A673 (cell line): ENCODE results near the gene OSBPL8. TPM values are rescaled to one million over a fixed set of nuclear protein-coding genes. Genes with fewer than 3 reads are reported as not detected.

Experiments
- BruUV-seq: library from RNA; stranded (reverse); fragments of 400-500 nt; replicated peaks from 2 replicates; lab custom pipeline; 2021; lab: Mats Ljungman, UMichigan
- CTCF ChIA-PET: fragments of 300-600 bp; sonication (Branson Sonifier 250); formaldehyde crosslinking; loops from one replicate; lab custom pipeline; 2022; ENCODE audit warnings: antibody characterized with exemption; lab: Charles Lee
- POLR2A ChIA-PET: fragments of 300-600 bp; sonication (Branson Sonifier 250); formaldehyde crosslinking; loops from one replicate; lab custom pipeline; 2022; ENCODE audit warnings: antibody characterized with exemption; ENCODE audit not compliant: low non-redundant PET; lab: Charles Lee
- DNase-seq: peaks from one replicate; pipeline ENCODE4 v3.0.0-alpha.2; 2015; ENCODE audit warnings: low spot score
- H3K27ac ChIP-seq: fragments of 200-600 bp; sonication (generic); 2 replicates; pipeline ENCODE4 v1.5.1; 2016; ENCODE audit warnings: mixed run types, low read depth, mild to moderate bottlenecking, mixed read lengths, antibody characterized with exemption, low read length; ENCODE audit not compliant: poor library complexity, severe bottlenecking
- H3K27me3 ChIP-seq: fragments of 200-600 bp; sonication (generic); replicated peaks from 2 replicates; pipeline ENCODE4 v1.6.1; 2017; ENCODE audit warnings: mixed run types, low read depth, mild to moderate bottlenecking, mixed read lengths, antibody characterized with exemption, low read length; ENCODE audit not compliant: insufficient read depth, poor library complexity
- H3K36me3 ChIP-seq: fragments of 200-600 bp; sonication (generic); 2 replicates; pipeline ENCODE4 v1.6.1; 2016; ENCODE audit warnings: mixed run types, mild to moderate bottlenecking, mixed read lengths, antibody characterized with exemption, low read length; ENCODE audit not compliant: insufficient read depth, poor library complexity, severe bottlenecking
- H3K4me1 ChIP-seq: fragments of 200-600 bp; sonication (generic); 2 replicates; pipeline ENCODE4 v1.6.1; 2017; ENCODE audit warnings: mixed run types, mild to moderate bottlenecking, mixed read lengths, antibody characterized with exemption, low read length; ENCODE audit not compliant: insufficient read depth, poor library complexity, severe bottlenecking
- H3K4me3 ChIP-seq: fragments of 200-600 bp; sonication (generic); 2 replicates; pipeline ENCODE4 v1.5.1; 2016; ENCODE audit warnings: low read depth, mixed run types, mild to moderate bottlenecking, mixed read lengths, low read length; ENCODE audit not compliant: poor library complexity, severe bottlenecking
- H3K9me3 ChIP-seq: fragments of 200-600 bp; sonication (generic); 2 replicates; pipeline ENCODE4 v1.6.1; 2016; ENCODE audit warnings: mixed run types, low read depth, mild to moderate bottlenecking, mixed read lengths, antibody characterized with exemption, low read length; ENCODE audit not compliant: poor library complexity, severe bottlenecking
- EZH2 ChIP-seq: fragments of 200-600 bp; sonication (generic); IDR thresholded peaks from 2 replicates; pipeline ENCODE4 v1.6.1; 2017; ENCODE audit warnings: borderline replicate concordance, low read depth, mild to moderate bottlenecking, mixed read lengths, antibody characterized with exemption, low read length; ENCODE audit not compliant: poor library complexity, severe bottlenecking
- intact Hi-C: fragments of 100-400 bp; cut with micrococcal nuclease; formaldehyde crosslinking; loops from one replicate; pipeline ENCODE4 v1.10.0; 2022; ENCODE audit not compliant: unreplicated experiment
- total RNA-seq: library from RNA; stranded (reverse); gene quantifications from 2 replicates; pipeline ENCODE4 v1.2.3, GENCODE V29; 2021
- TF ChIP-seq, protein P1 (sequence below): fragments of 300-800, 200-600 bp; sonication (generic); conservative IDR thresholded peaks from 2 replicates; pipeline ENCODE4 v1.5.1; 2017; ENCODE audit warnings: low read depth, mild to moderate bottlenecking, antibody characterized with exemption, low read length, moderate library complexity, mixed read lengths

OSBPL8 gene
- total RNA-seq, 1 experiment from 2014 or later: 86.1 TPM

DNA sequence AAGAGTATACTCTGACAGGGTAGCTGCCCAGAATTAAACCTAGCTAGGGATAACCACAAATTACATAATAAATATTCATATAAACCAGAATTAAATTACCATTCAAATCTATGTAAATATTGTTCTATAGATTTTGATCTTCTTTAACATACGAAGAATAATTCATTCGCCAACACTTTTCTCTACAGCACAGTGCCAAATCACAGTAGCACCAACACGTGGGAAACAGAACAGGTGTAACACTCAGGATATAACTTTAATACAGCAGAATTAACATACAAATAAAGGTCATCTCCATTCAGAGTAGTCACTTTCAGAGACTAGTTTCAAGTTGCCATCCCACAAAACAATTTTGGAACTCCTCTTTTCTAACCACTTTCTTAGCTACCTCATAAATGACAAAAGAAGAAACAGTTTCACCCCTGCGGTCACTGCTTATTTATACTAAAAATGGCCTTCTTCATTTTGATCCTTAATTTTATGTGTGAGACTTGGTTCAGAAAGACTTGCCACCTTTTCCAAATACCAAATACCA is 15.7 kb downstream of the OSBPL8 start:
- TF ChIP-seq EZH2: no peak
- TF ChIP-seq, protein P1, sequence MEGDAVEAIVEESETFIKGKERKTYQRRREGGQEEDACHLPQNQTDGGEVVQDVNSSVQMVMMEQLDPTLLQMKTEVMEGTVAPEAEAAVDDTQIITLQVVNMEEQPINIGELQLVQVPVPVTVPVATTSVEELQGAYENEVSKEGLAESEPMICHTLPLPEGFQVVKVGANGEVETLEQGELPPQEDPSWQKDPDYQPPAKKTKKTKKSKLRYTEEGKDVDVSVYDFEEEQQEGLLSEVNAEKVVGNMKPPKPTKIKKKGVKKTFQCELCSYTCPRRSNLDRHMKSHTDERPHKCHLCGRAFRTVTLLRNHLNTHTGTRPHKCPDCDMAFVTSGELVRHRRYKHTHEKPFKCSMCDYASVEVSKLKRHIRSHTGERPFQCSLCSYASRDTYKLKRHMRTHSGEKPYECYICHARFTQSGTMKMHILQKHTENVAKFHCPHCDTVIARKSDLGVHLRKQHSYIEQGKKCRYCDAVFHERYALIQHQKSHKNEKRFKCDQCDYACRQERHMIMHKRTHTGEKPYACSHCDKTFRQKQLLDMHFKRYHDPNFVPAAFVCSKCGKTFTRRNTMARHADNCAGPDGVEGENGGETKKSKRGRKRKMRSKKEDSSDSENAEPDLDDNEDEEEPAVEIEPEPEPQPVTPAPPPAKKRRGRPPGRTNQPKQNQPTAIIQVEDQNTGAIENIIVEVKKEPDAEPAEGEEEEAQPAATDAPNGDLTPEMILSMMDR: no peak
- Histone ChIP-seq H3K4me1 (peaks cover 35% of the 10 kb centered on the region), H3K27ac (no peak overlapping the region), H3K27me3 (no peaks in the 10 kb centered on the region), H3K4me3 (no peak overlapping the region), H3K9me3 (no peaks in the 10 kb centered on the region), H3K36me3 (no peaks in the 10 kb centered on the region)
- BruUV-seq: no TSS peak
- ChIA-PET POLR2A (no interaction called here), CTCF (no interaction called here)
- DNase-seq: no peak
- intact Hi-C loops: no loop called here

DNA sequence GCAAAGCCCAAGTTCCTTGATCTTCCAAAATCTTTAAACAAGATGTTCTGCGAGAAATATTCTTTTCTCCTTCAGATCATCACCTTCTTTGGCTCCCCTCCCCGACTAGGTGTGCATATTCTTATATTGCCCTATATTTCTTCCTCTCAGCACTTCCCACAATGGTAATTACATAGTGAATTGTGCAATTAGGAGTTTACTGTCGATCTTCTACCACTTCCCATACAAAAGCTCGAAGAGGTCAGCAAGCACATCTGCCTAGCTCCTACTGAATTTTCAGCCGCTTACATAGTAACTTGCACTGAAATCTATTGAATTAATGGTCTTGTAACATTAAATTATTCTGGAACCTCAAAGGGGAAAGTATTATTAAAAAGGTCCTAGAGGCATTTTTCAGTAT is 16.7 kb downstream of the OSBPL8 start:
- POLR2A ChIA-PET: no interaction called here

DNA sequence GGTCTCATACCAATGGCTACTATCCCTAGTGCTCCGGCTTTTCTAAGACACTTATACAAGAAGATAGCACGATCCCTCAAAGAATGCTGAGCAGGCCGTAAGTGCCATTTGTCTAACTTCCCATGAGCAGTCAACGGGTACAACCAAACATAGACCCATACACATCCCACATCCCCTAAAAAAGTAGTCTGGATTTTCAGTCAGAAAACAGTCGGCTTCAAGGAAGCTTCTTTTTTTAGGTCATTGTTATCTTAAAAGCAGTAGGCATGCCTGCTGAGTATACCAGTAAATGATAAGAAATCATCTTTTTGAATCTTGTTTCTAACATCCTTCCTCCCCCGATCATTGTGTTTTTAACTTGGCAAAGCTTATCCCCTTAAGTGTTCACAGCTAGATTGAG is 19.8 kb downstream of the OSBPL8 start:
- Histone ChIP-seq H3K4me1 (peaks cover 3% of the 10 kb centered on the region), H3K27ac (no peak overlapping the region), H3K4me3 (no peak overlapping the region), H3K27me3 (no peaks in the 10 kb centered on the region), H3K36me3 (no peaks in the 10 kb centered on the region), H3K9me3 (no peaks in the 10 kb centered on the region)
- POLR2A ChIA-PET: no interaction called here
- DNase-seq: no peak
- CTCF ChIA-PET: no interaction called here
- no TSS peak for BruUV-seq
- intact Hi-C loops: no loop called here
- no peak for TF ChIP-seq EZH2
- TF ChIP-seq, protein P1: no peak

More for the DNA sequence above, 16.7 kb downstream of the OSBPL8 start:
- H3K9me3 ChIP-seq: no peaks in the 10 kb centered on the region
- intact Hi-C loops: no loop called here
- H3K36me3 ChIP-seq: no peaks in the 10 kb centered on the region
- peaks cover 31% of the 10 kb centered on the region for H3K4me1 ChIP-seq
- no peak overlapping the region for H3K4me3 ChIP-seq
- TF ChIP-seq, protein P1: no peak
- no peak for TF ChIP-seq EZH2
- CTCF ChIA-PET: no interaction called here
- no peak for DNase-seq
- H3K27ac ChIP-seq: no peak overlapping the region
- no peaks in the 10 kb centered on the region for H3K27me3 ChIP-seq
- BruUV-seq: no TSS peak
